VCaP (cell line): ENCODE measurements around the gene CAPRIN1.
"Not testable (repeated sequence)": the region's sequence is repeated elsewhere in the genome, so short reads cannot be mapped to it uniquely, and the experiment has no call there.

Experiments used
- H3K27ac ChIP-seq: fragments of 450-650 bp; 2 replicates; pipeline ENCODE4 v1.5.1; 2017
- TF ChIP-seq, protein P1 (sequence below): fragments of 450-650 bp; conservative IDR thresholded peaks from 2 replicates; pipeline ENCODE4 v1.5.1; 2017; ENCODE audit warnings: mild to moderate bottlenecking, moderate library complexity

Gene CAPRIN1

GRCh38 chr11:34074391-34074790 lies 22.9 kb downstream of the CAPRIN1 start:
- H3K27ac ChIP-seq = no peak overlapping the region
- TF ChIP-seq, protein P1, sequence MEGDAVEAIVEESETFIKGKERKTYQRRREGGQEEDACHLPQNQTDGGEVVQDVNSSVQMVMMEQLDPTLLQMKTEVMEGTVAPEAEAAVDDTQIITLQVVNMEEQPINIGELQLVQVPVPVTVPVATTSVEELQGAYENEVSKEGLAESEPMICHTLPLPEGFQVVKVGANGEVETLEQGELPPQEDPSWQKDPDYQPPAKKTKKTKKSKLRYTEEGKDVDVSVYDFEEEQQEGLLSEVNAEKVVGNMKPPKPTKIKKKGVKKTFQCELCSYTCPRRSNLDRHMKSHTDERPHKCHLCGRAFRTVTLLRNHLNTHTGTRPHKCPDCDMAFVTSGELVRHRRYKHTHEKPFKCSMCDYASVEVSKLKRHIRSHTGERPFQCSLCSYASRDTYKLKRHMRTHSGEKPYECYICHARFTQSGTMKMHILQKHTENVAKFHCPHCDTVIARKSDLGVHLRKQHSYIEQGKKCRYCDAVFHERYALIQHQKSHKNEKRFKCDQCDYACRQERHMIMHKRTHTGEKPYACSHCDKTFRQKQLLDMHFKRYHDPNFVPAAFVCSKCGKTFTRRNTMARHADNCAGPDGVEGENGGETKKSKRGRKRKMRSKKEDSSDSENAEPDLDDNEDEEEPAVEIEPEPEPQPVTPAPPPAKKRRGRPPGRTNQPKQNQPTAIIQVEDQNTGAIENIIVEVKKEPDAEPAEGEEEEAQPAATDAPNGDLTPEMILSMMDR = no peak

DNA sequence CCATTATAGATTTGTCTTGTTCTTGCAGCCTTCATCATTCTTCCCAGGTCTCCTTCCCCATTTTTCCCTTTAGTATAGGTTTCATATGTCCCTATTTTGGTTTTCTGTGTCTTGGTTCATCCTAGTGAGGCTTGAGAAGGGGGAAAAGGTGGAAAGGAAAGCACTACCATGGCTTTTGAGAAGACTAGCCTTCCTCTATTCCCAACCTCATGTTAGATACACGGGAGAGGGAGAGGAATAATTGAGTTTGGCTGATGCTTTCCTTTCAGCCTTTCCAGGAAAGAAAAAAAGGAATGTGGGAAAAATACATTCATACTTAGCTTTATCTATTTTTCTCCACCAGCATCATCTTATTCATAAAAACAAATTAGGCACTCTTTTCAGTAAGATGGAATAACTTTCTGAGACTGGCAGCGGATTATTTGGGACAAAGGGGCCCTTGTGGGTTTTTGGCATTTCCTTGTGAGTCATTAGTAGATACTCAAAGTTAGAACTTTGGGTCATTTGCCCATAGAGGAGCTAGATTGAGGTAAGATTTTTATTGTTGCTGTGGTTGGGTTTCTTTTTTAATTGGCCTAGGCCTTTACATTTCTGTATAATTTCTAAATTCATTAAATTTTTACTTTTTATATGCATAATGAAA lies 23.8 kb downstream of the CAPRIN1 start:
- no peak overlapping the region for H3K27ac ChIP-seq
- TF ChIP-seq, protein P1 = no peak

GRCh38 chr11:34080609-34081008 lies 29.1 kb downstream of the CAPRIN1 start:
- TF ChIP-seq, protein P1 = no peak
- peak overlapping the region; percentile 46; the same call in 1 of the 2 replicates for H3K27ac ChIP-seq

- TF ChIP-seq, protein P1 = no peak
- H3K27ac ChIP-seq = peak overlapping the region; percentile 46
Measured at GRCh38 chr11:34084637-34085036, 33.1 kb downstream of the CAPRIN1 start.

GRCh38 chr11:34086554-34087283 lies 35.2 kb downstream of the CAPRIN1 start:
- no peak overlapping the region for H3K27ac ChIP-seq
- TF ChIP-seq, protein P1 = no peak

DNA sequence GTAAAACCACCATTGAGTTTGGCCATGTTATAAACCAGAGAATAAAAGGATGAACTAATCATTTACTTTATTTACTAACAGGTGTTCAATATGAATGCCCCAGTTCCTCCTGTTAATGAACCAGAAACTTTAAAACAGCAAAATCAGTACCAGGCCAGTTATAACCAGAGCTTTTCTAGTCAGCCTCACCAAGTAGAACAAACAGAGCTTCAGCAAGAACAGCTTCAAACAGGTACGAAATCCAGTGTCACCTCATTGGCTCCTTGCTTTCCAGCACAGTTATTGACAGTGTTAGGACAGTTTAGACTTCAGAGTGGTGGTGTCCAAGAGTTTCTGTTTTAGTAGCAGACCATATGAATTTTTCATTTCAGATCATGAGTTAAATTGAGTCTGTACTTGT lies 40.3 kb downstream of the CAPRIN1 start:
- TF ChIP-seq, protein P1 = no peak
- no peak overlapping the region for H3K27ac ChIP-seq

GRCh38 chr11:34094900-34095299 lies 43.4 kb downstream of the CAPRIN1 start:
- not testable (repeated sequence) for H3K27ac ChIP-seq

- TF ChIP-seq, protein P1 = no peak
- H3K27ac ChIP-seq = no peak overlapping the region
Measured at GRCh38 chr11:34098813-34099212, 47.3 kb downstream of the CAPRIN1 start.
